Measurements from ENCODE around the gene ADAMTSL5. TPM values are rescaled to one million over a fixed set of nuclear protein-coding genes. Genes with fewer than 3 reads are reported as not detected.

Gene ADAMTSL5
- total and polyA plus RNA-seq, 7 donors: 0.71 to 5.8 (median 1.7) TPM; not detected in 1

GRCh38 chr19:1492474-1493006 is 20.3 kb downstream of the ADAMTSL5 start:
- H3K9me3 ChIP-seq: no peaks in the 10 kb centered on the region
- WGBS, 2 donors: 50 to 77% methylated on average over 10 of the region's 10 CpGs
- no peaks in the 10 kb centered on the region for H3K36me3 ChIP-seq
- H3K4me1 ChIP-seq: peaks cover 0 to 21% (median 15%) of the 10 kb centered on the region in 4 donors
- H3K27ac ChIP-seq: no peak overlapping the region
- H3K4me3 ChIP-seq: no peak overlapping the region
- intact Hi-C loops (cut with DNase I): no loop called here
- DNase-seq: peak; percentile 64
- TF ChIP-seq CTCF (IDR thresholded peaks at IDR 0.05) (no peak), POLR2A (IDR thresholded peaks at IDR 0.05) (no peak), POLR2AphosphoS5 (IDR thresholded peaks at IDR 0.05) (no peak), EP300 (IDR thresholded peaks at IDR 0.05) (no peak)
- peaks cover 6 to 40% (median 27%) of the 10 kb centered on the region in 3 donors for H3K27me3 ChIP-seq

- peaks cover 0 to 21% (median 15%) of the 10 kb centered on the region in 4 donors for H3K4me1 ChIP-seq
- WGBS, 2 donors: 41 to 59% methylated on average over 12 of the region's 12 CpGs
- no peaks in the 10 kb centered on the region for H3K9me3 ChIP-seq
- H3K36me3 ChIP-seq: no peaks in the 10 kb centered on the region
- H3K27me3 ChIP-seq: peaks cover 6 to 33% (median 20%) of the 10 kb centered on the region in 3 donors
- no peak for TF ChIP-seq POLR2A (IDR thresholded peaks at IDR 0.05)
- no peak for TF ChIP-seq EP300 (IDR thresholded peaks at IDR 0.05)
- no peak for TF ChIP-seq CTCF (IDR thresholded peaks at IDR 0.05)
- TF ChIP-seq POLR2AphosphoS5 (IDR thresholded peaks at IDR 0.05): no peak
- no peak overlapping the region for H3K27ac ChIP-seq
- intact Hi-C loops (cut with DNase I): no loop called here
- DNase-seq: peak; percentile 64
- H3K4me3 ChIP-seq: no peak overlapping the region
Observed at GRCh38 chr19:1491849-1492170, 21.0 kb downstream of the ADAMTSL5 start.

- H3K27me3 ChIP-seq: peaks cover 6 to 27% (median 15%) of the 10 kb centered on the region in 3 donors
- 2 to 4% methylated on average over 73 of the region's 73 CpGs for WGBS, 2 donors
- H3K27ac ChIP-seq: peak within 1 kb of the TSS; percentile 76 to 83 (median 80)
- intact Hi-C loops (cut with DNase I): no loop called here
- DNase-seq: no peak
- peak in 1 of 4 donors; percentile 13 for TF ChIP-seq POLR2AphosphoS5 (IDR thresholded peaks at IDR 0.05)
- no peak for TF ChIP-seq CTCF (IDR thresholded peaks at IDR 0.05)
- H3K4me1 ChIP-seq: peaks cover 0 to 21% (median 15%) of the 10 kb centered on the region in 4 donors
- H3K9me3 ChIP-seq: no peaks in the 10 kb centered on the region
- H3K4me3 ChIP-seq: peak within 1 kb of the TSS; percentile 37 to 60 (median 54)
- no peaks in the 10 kb centered on the region for H3K36me3 ChIP-seq
Observed at GRCh38 chr19:1491114-1491848, 21.5 kb downstream of the ADAMTSL5 start, which contains the start of gene REEP6. Gene REEP6, plus strand, starts transcription at chr19:1491181. Its CDS starts 89 bp downstream, at chr19:1491270.

GRCh38 chr19:1490311-1491113 is 22.3 kb downstream of the ADAMTSL5 start, which contains the start of gene PCSK4:
Gene PCSK4, minus strand, starts transcription at chr19:1490350. Its CDS starts 4 bp downstream, at chr19:1490346.
- Histone ChIP-seq H3K27me3 (peaks cover 6 to 22% (median 13%) of the 10 kb centered on the region in 3 donors), H3K4me3 (peak within 1 kb of the TSS; percentile 37 to 60 (median 54)), H3K4me1 (peaks cover 0 to 21% (median 15%) of the 10 kb centered on the region in 4 donors), H3K9me3 (no peaks in the 10 kb centered on the region), H3K36me3 (no peaks in the 10 kb centered on the region), H3K27ac (peak within 1 kb of the TSS; percentile 76 to 83 (median 80))
- TF ChIP-seq POLR2A (IDR thresholded peaks at IDR 0.05) (no peak), POLR2AphosphoS5 (IDR thresholded peaks at IDR 0.05) (peak in 2 of 4 donors; percentile 17 to 26)
- 1% methylated on average over 74 of the region's 74 CpGs for WGBS, 2 donors
- peak; percentile 100 for DNase-seq
- intact Hi-C loops (cut with DNase I): no loop called here

Data from sigmoid colon (tissue), 7 donors.